ENCODE data around the gene TMSB10.

DNA sequence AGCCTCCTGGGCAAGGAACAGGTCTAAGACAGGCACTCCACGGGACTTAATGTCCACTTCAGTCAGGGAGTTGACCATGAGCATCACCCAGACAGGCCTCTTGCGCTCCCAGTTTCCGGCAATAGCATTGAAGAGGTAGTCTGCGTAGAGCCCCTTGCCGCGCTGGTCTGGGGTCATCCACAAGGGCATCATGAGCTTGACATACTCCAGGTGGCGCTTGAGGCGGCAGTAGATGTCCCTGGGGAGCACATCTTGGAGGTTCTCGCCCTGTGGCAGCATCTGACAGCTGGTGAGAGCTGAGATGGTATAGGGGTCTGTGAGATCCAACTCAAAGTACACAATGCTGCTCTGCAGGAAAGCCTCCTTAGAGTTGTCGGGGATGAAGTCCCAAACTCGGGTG lies 35.1 kb upstream of the TMSB10 start:
- TF ChIP-seq EZH2phosphoT487 (IDR thresholded peaks at IDR 0.05; ENCODE audit: insufficient read depth, low read depth) (no peak), EZH2 (IDR thresholded peaks at IDR 0.05; ENCODE audit: insufficient read depth, poor library complexity, severe bottlenecking) (no peak)
